H1 (cell line): ENCODE data around the gene SLC24A4. TPM values are rescaled to one million over a fixed set of nuclear protein-coding genes. Genes with fewer than 3 reads are reported as not detected.

Source experiments
- CTCF ChIA-PET: fragments of 300-600 bp; sonication (Branson Sonifier 250); formaldehyde crosslinking; loops from one replicate; lab custom pipeline; 2021; ENCODE audit not compliant: partially characterized antibody; lab: Charles Lee
- POLR2A ChIA-PET: fragments of 300-600 bp; sonication (Branson Sonifier 250); formaldehyde crosslinking; loops from one replicate; lab custom pipeline; 2021; ENCODE audit warnings: inconsistent platforms; ENCODE audit not compliant: partially characterized antibody; lab: Charles Lee
- DNase-seq, 2 experiments: peaks; one replicate each; pipeline versions ENCODE4 v3.0.0 to v3.0.0-alpha.2; 2010 to 2022; ENCODE audit warnings: low spot score in 2 of 2, low read depth in 1 of 2, mixed read lengths in 1 of 2
- FAIRE-seq: peaks from 2 replicates; lab custom pipeline; 2011; peaks lifted over from hg19 to GRCh38; lab: Jason Lieb, UNC
- H2AFZ ChIP-seq: 2 replicates; pipeline ENCODE4 v1.8.1; 2012; ENCODE audit warnings: low read length, inconsistent platforms
- H2AK5ac ChIP-seq: 2 replicates; pipeline ENCODE4 v1.6.1; 2013; ENCODE audit warnings: low read depth, low read length
- H2BK120ac ChIP-seq: replicated peaks from 2 replicates; pipeline ENCODE3; 2013; ENCODE audit warnings: low read depth, low read length, inconsistent platforms
- H2BK12ac ChIP-seq: 2 replicates; pipeline ENCODE4 v1.6.1; 2013; ENCODE audit warnings: low read depth, low read length
- H2BK15ac ChIP-seq: 2 replicates; pipeline ENCODE4 v1.6.1; 2013; ENCODE audit warnings: low read length
- H2BK20ac ChIP-seq: 2 replicates; pipeline ENCODE4 v1.6.1; 2013; ENCODE audit warnings: low read length
- H2BK5ac ChIP-seq: 2 replicates; pipeline ENCODE4 v1.6.1; 2013; ENCODE audit warnings: low read depth, low read length
- H3K14ac ChIP-seq: 2 replicates; pipeline ENCODE4 v1.6.1; 2013; ENCODE audit warnings: inconsistent platforms; ENCODE audit not compliant: insufficient read length
- H3K18ac ChIP-seq: 2 replicates; pipeline ENCODE4 v1.6.1; 2013; ENCODE audit warnings: low read length; ENCODE audit errors: extremely low read depth
- H3K23ac ChIP-seq: 2 replicates; pipeline ENCODE4 v1.6.1; 2013; ENCODE audit warnings: inconsistent platforms; ENCODE audit not compliant: insufficient read length
- H3K23me2 ChIP-seq: 2 replicates; pipeline ENCODE4 v1.6.1; 2013; ENCODE audit warnings: low read depth, low read length
- H3K27ac ChIP-seq: 2 replicates; pipeline ENCODE4 v1.6.1; 2011; ENCODE audit warnings: low read depth, low read length, inconsistent platforms
- H3K27me3 ChIP-seq, 4 experiments: replicated peaks in 1 of 4; 1 replicate in 1 of 4; 2 replicates in 3 of 4; pipeline versions ENCODE4 v1.6.1 to v1.8.1; 2011 to 2013; ENCODE audit warnings: low read length in 3 of 4, mild to moderate bottlenecking in 3 of 4, inconsistent platforms in 2 of 4, mixed read lengths in 2 of 4, moderate library complexity in 1 of 4; ENCODE audit not compliant: control insufficient read depth in 3 of 4, insufficient read depth in 3 of 4; ENCODE audit errors: extremely low read depth in 1 of 4
- H3K36me3 ChIP-seq, 4 experiments: 2 replicates each; pipeline versions ENCODE4 v1.6.1 to v1.8.1; 2011 to 2013; ENCODE audit warnings: mild to moderate bottlenecking in 4 of 4, low read length in 3 of 4, moderate library complexity in 2 of 4, control low read depth in 1 of 4, inconsistent platforms in 1 of 4; ENCODE audit not compliant: insufficient read depth in 4 of 4, control insufficient read depth in 2 of 4
- H3K4ac ChIP-seq: replicated peaks from 2 replicates; pipeline ENCODE3; 2013; ENCODE audit warnings: low read length, low read depth, mixed read lengths, inconsistent platforms; ENCODE audit not compliant: insufficient read length
- H3K4me1 ChIP-seq, 4 experiments: replicated peaks in 1 of 4; 1 replicate in 1 of 4; 2 replicates in 3 of 4; pipeline versions ENCODE4 v1.6.1 to v1.8.1; 2011 to 2013; ENCODE audit warnings: low read length in 3 of 4, inconsistent platforms in 2 of 4, mixed read lengths in 1 of 4; ENCODE audit not compliant: insufficient read depth in 4 of 4, control insufficient read depth in 3 of 4
- H3K4me2 ChIP-seq, 2 experiments: 2 replicates each; pipeline versions ENCODE4 v1.6.1 to v1.8.1; 2011 to 2013; ENCODE audit warnings: low read depth in 2 of 2, low read length in 2 of 2, control low read depth in 1 of 2, inconsistent platforms in 1 of 2, mild to moderate bottlenecking in 1 of 2; ENCODE audit not compliant: insufficient read depth in 1 of 2
- H3K4me3 ChIP-seq, 4 experiments: fragments of 200-600, 300-600 bp in 1 of 4; sonication (generic), shearing (Covaris generic), sonication (Bioruptor Twin) in 1 of 4; 2 replicates each; pipeline versions ENCODE4 v1.5.1 to v1.8.1; 2011 to 2016; ENCODE audit warnings: low read length in 4 of 4, low read depth in 3 of 4, control low read depth in 2 of 4, inconsistent platforms in 2 of 4, mild to moderate bottlenecking in 2 of 4, mixed read lengths in 1 of 4, moderate library complexity in 1 of 4; ENCODE audit not compliant: insufficient read depth in 2 of 4; ENCODE audit errors: extremely low read depth in 1 of 4
- H3K56ac ChIP-seq: replicated peaks from 2 replicates; pipeline ENCODE3; 2013; ENCODE audit warnings: low read depth, mild to moderate bottlenecking, mixed read lengths, low read length, inconsistent platforms; ENCODE audit not compliant: insufficient read length
- H3K79me1 ChIP-seq: 2 replicates; pipeline ENCODE4 v1.6.1; 2013; ENCODE audit warnings: low read depth, low read length, control low read depth
- H3K79me2 ChIP-seq, 2 experiments: 2 replicates each; pipeline versions ENCODE4 v1.6.1 to v1.8.1; 2012 to 2013; ENCODE audit warnings: low read length in 2 of 2, mild to moderate bottlenecking in 2 of 2, inconsistent platforms in 1 of 2; ENCODE audit not compliant: insufficient read depth in 2 of 2, control insufficient read depth in 1 of 2
- H3K9ac ChIP-seq, 4 experiments: replicated peaks in 1 of 4; 1 replicate in 1 of 4; 2 replicates in 3 of 4; pipeline versions ENCODE4 v1.6.1 to v1.8.1; 2011 to 2013; ENCODE audit warnings: low read depth in 3 of 4, low read length in 3 of 4, control low read depth in 2 of 4, mild to moderate bottlenecking in 2 of 4, moderate library complexity in 2 of 4, inconsistent platforms in 1 of 4; ENCODE audit errors: extremely low read depth in 1 of 4
- H3K9me3 ChIP-seq, 2 experiments: 2 replicates each; pipeline versions ENCODE4 v1.6.1 to v1.8.1; 2012 to 2013; ENCODE audit warnings: mild to moderate bottlenecking in 2 of 2, moderate library complexity in 2 of 2, control low read depth in 1 of 2, inconsistent platforms in 1 of 2, low read depth in 1 of 2, low read length in 1 of 2, mixed read lengths in 1 of 2; ENCODE audit not compliant: insufficient read depth in 2 of 2
- H4K20me1 ChIP-seq, 2 experiments: replicated peaks in 1 of 2; 2 replicates each; pipeline versions ENCODE3 to v1.8.1; 2011 to 2013; ENCODE audit warnings: inconsistent platforms in 2 of 2, low read length in 2 of 2, mild to moderate bottlenecking in 1 of 2; ENCODE audit not compliant: insufficient read depth in 2 of 2, control insufficient read depth in 1 of 2
- H4K5ac ChIP-seq: 2 replicates; pipeline ENCODE4 v1.6.1; 2013; ENCODE audit warnings: low read length, low read depth, mixed read lengths, inconsistent platforms; ENCODE audit not compliant: insufficient read length
- H4K8ac ChIP-seq: 2 replicates; pipeline ENCODE4 v1.8.0; 2013; ENCODE audit warnings: mild to moderate bottlenecking, moderate library complexity, low read length, inconsistent platforms; ENCODE audit not compliant: insufficient read depth; ENCODE audit errors: extremely low read depth
- H4K91ac ChIP-seq: replicated peaks from 2 replicates; pipeline ENCODE3; 2013; ENCODE audit warnings: low read length, mixed read lengths, inconsistent platforms; ENCODE audit not compliant: insufficient read length
- ASH2L ChIP-seq: fragments of 200-600, 300-600 bp; sonication (generic); IDR thresholded peaks from one replicate; pipeline ENCODE4 v1.7.1; 2017; ENCODE audit warnings: low read length
- EZH2 ChIP-seq: fragments of 200-600 bp; sonication (generic); IDR thresholded peaks from 2 replicates; pipeline ENCODE4 v1.7.1; 2012; ENCODE audit warnings: low read depth, mild to moderate bottlenecking, moderate library complexity, low read length, inconsistent platforms; ENCODE audit not compliant: severe bottlenecking
- JUN ChIP-seq: IDR thresholded peaks from 2 replicates; pipeline ENCODE4 v1.6.1; 2011; ENCODE audit warnings: low read depth, mild to moderate bottlenecking, improper control_type of control experiment, low read length
- NANOG ChIP-seq: IDR thresholded peaks from 2 replicates; pipeline ENCODE4 v1.6.1; 2011; ENCODE audit warnings: low read length, low read depth, mild to moderate bottlenecking, inconsistent platforms; ENCODE audit not compliant: insufficient read depth, poor library complexity, severe bottlenecking
- POU5F1 ChIP-seq: IDR thresholded peaks from 2 replicates; pipeline ENCODE4 v1.6.1; 2011; ENCODE audit warnings: low read depth, mild to moderate bottlenecking, low read length, moderate library complexity
- RFX5 ChIP-seq: IDR thresholded peaks from 2 replicates; pipeline ENCODE4 v1.6.1; 2011; ENCODE audit warnings: low read depth, low read length, improper control_type of control experiment, borderline replicate concordance
- SP2 ChIP-seq: IDR thresholded peaks from 2 replicates; pipeline ENCODE4 v1.6.1; 2012; ENCODE audit warnings: mild to moderate bottlenecking, low read length, inconsistent platforms
- TAF1 ChIP-seq: IDR thresholded peaks from 2 replicates; pipeline ENCODE4 v1.6.1; 2011; ENCODE audit warnings: mild to moderate bottlenecking, low read depth, low read length
- TBP ChIP-seq: IDR thresholded peaks from 2 replicates; pipeline ENCODE4 v1.6.1; 2011; ENCODE audit warnings: low read depth, low read length, improper control_type of control experiment
- TEAD4 ChIP-seq: IDR thresholded peaks from 2 replicates; pipeline ENCODE4 v1.6.1; 2012; ENCODE audit warnings: low read depth, low read length, inconsistent platforms, mixed read lengths
- YY1 ChIP-seq: IDR thresholded peaks from 2 replicates; pipeline ENCODE4 v1.6.1; 2011; ENCODE audit warnings: low read depth, mild to moderate bottlenecking, low read length
- WGBS, 2 experiments: shearing (Covaris generic) in 1 of 2; methylation state at CpG; one replicate each; pipeline versions ENCODE4 v1.1.6 to v1.1.7; 2013 to 2015; ENCODE audit warnings: low lambda C conversion rate in 2 of 2, mixed read lengths in 2 of 2, inconsistent platforms in 1 of 2, low coverage in 1 of 2, missing lambda C conversion rate in 1 of 2; ENCODE audit not compliant: insufficient replicate concordance in 2 of 2, insufficient coverage in 1 of 2, insufficient read length in 1 of 2; ENCODE audit errors: extremely low coverage in 1 of 2, missing lambda C conversion rate in 1 of 2; 5-methylcytosine and 5-hydroxymethylcytosine counted together
- polyA plus RNA-seq, 7 experiments: library from polyadenylated mRNA; depleted of rRNA in 3 of 7; stranded (reverse) in 5 of 7; unstranded in 2 of 7; fragments of >200 nt in 5 of 7; fragments of 200-250 nt in 2 of 7; gene quantifications; 1 replicate in 5 of 7; 2 replicates in 1 of 7; 4 replicates in 1 of 7; pipeline versions ENCODE4 v1.2.1 to v1.2.3, GENCODE V29; 2011 to 2013; ENCODE audit warnings: missing spikeins in 2 of 7, mixed read lengths in 2 of 7
- total RNA-seq: library from RNA; stranded (reverse); fragmentation: NEBNext Ultra II Directional; extraction: Animal tissue kit (Norgen Biotek cat#: 25700); gene quantifications from 2 replicates; pipeline ENCODE4 v1.2.1, GENCODE V29; 2021
- TF ChIP-seq, protein P1 (sequence below): IDR thresholded peaks from 2 replicates; pipeline ENCODE4 v1.6.1; 2011; ENCODE audit warnings: low read depth, mild to moderate bottlenecking, low read length; ENCODE audit not compliant: insufficient read depth

Gene SLC24A4
- total and polyA plus RNA-seq, 2 of the 8 experiments (the other 6 are each of a cell fraction or from before 2014, with no cell fraction given) = 0.27 to 0.89 TPM

DNA sequence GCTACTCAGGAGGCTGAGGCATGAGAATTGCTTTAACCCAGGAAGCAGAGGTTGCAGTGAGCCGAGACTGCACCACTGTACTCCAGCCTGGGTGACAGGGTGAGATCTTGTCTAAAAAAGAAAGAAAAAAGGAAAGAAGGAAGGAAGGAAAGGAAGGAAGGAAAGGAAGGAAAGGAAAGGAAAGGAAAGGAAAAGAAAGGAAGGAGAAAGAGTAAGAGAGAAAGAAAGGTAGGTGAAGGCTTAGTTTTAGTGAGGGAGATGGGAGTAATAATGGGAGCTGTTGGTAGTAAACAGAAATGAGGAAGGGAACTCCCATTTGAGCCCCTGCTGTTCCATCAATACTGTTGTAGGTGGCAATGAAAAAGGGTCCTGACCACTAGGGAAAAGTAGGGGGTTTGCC lies 28.8 kb downstream of the SLC24A4 start:
- Histone ChIP-seq H4K20me1 (no peaks in the 10 kb centered on the region), H3K14ac (no peak overlapping the region), H2BK120ac (no peak overlapping the region), H3K23me2 (no peaks in the 10 kb centered on the region; the same call in 1 of the 2 replicates), H3K27me3 (no peaks in the 10 kb centered on the region), H3K79me2 (no peaks in the 10 kb centered on the region), H3K36me3 (no peaks in the 10 kb centered on the region), H4K91ac (no peak overlapping the region), H3K4me1 (no peaks in the 10 kb centered on the region), H2BK15ac (no peak overlapping the region; the same call in 1 of the 2 replicates), H2BK20ac (no peak overlapping the region), H3K23ac (no peak overlapping the region), H3K9me3 (no peaks in the 10 kb centered on the region), H3K79me1 (no peaks in the 10 kb centered on the region), H2AFZ (no peak overlapping the region), H3K4ac (no peak overlapping the region)
- CTCF ChIA-PET = interaction anchor here (0.6 to 6.1 kb wide), 53 partner anchors 9 to 678 kb away, joined by 3 to 59 read pairs (median 4); partner anchors contain the start of gene SLC24A4
- no peak for TF ChIP-seq RFX5
- no peak for TF ChIP-seq TBP
- no peak for TF ChIP-seq SP2
- no peak for TF ChIP-seq YY1
- TF ChIP-seq TEAD4 = no peak
- TF ChIP-seq EZH2 = no peak
- TF ChIP-seq TAF1 = no peak
- TF ChIP-seq ASH2L = no peak
- TF ChIP-seq NANOG = no peak
- TF ChIP-seq POU5F1 = no peak
- no peak for TF ChIP-seq JUN
- TF ChIP-seq, protein P1, sequence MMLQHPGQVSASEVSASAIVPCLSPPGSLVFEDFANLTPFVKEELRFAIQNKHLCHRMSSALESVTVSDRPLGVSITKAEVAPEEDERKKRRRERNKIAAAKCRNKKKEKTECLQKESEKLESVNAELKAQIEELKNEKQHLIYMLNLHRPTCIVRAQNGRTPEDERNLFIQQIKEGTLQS = no peak
- TF ChIP-seq, all 59 proteins: peak for 0
- no peak overlapping the region for H4K5ac ChIP-seq
- no peak for FAIRE-seq
- DNase-seq = no peak
- H2BK12ac ChIP-seq = no peak overlapping the region
- H3K4me2 ChIP-seq = no peak overlapping the region
- no peak overlapping the region for H2BK5ac ChIP-seq
- no peak overlapping the region for H3K9ac ChIP-seq
- POLR2A ChIA-PET = interaction anchor here (0.6 to 1.0 kb wide), 2 partner anchors 79 to 216 kb away, joined by 3 to 4 read pairs; no protein-coding TSS in a partner anchor
- H3K4me3 ChIP-seq = no peak overlapping the region
- no peak overlapping the region for H3K27ac ChIP-seq
- H3K18ac ChIP-seq = no peak overlapping the region
- H2AK5ac ChIP-seq = no peak overlapping the region
- no peak overlapping the region for H4K8ac ChIP-seq
- no peak overlapping the region for H3K56ac ChIP-seq
- WGBS, 2 experiments = no CpG with 5 or more reads among the region's 1 CpG
